ENCODE data around the gene CFAP161. TPM values are rescaled to one million over a fixed set of nuclear protein-coding genes. Genes with fewer than 3 reads are reported as not detected.

The CFAP161 gene
- total RNA-seq, 1 experiment from 2014 or later: not detected

- Mint-ChIP-seq H3K36me3 (ENCODE audit: insufficient read depth, unreplicated experiment) (no peaks in the 10 kb centered on the region), H3K27me3 (ENCODE audit: insufficient read depth, unreplicated experiment) (no peaks in the 10 kb centered on the region), H3K9me3 (ENCODE audit: unreplicated experiment) (no peaks in the 10 kb centered on the region), H3K4me3 (ENCODE audit: unreplicated experiment) (no peak overlapping the region), H3K4me1 (ENCODE audit: insufficient read depth, unreplicated experiment) (peaks cover 38% of the 10 kb centered on the region), H3K27ac (ENCODE audit: low read depth, unreplicated experiment) (no peak overlapping the region)
- BruUV-seq (replicated peaks): no TSS peak
- DNase-seq (ENCODE audit: unreplicated experiment): no peak
- intact Hi-C loops (cut with micrococcal nuclease): no loop called here
- ChIA-PET POLR2A (interaction anchor here (1.1 kb wide), 1 partner anchor 86 kb away, joined by 4 read pairs; no protein-coding TSS in a partner anchor), CTCF (interaction anchor here (0.8 to 18.4 kb wide), 3 partner anchors 13 to 97 kb away, joined by 4 to 271 read pairs (median 10); no protein-coding TSS in a partner anchor)
- TF ChIP-seq CTCF (IDR thresholded peaks at IDR 0.05; ENCODE audit: unreplicated experiment): no peak
Observed at GRCh38 chr15:81168644-81169043, 34.6 kb downstream of the CFAP161 start.

GRCh38 chr15:81170511-81170910, 36.4 kb downstream of the CFAP161 start:
- H3K27me3 Mint-ChIP-seq (ENCODE audit: insufficient read depth, unreplicated experiment): no peaks in the 10 kb centered on the region
- no peak overlapping the region for H3K4me3 Mint-ChIP-seq (ENCODE audit: unreplicated experiment)
- TF ChIP-seq CTCF (IDR thresholded peaks at IDR 0.05; ENCODE audit: unreplicated experiment): no peak
- H3K9me3 Mint-ChIP-seq (ENCODE audit: unreplicated experiment): no peaks in the 10 kb centered on the region
- POLR2A ChIA-PET: interaction anchor here (0.9 to 1.2 kb wide), 2 partner anchors 14 to 168 kb away, joined by 3 read pairs; no protein-coding TSS in a partner anchor
- intact Hi-C loops (cut with micrococcal nuclease): no loop called here
- H3K4me1 Mint-ChIP-seq (ENCODE audit: insufficient read depth, unreplicated experiment): peaks cover 30% of the 10 kb centered on the region
- no peaks in the 10 kb centered on the region for H3K36me3 Mint-ChIP-seq (ENCODE audit: insufficient read depth, unreplicated experiment)
- no peak overlapping the region for H3K27ac Mint-ChIP-seq (ENCODE audit: low read depth, unreplicated experiment)
- no peak for DNase-seq (ENCODE audit: unreplicated experiment)
- CTCF ChIA-PET: interaction anchor here (0.6 to 1.4 kb wide), 6 partner anchors 10 to 105 kb away, joined by 3 to 6 read pairs (median 3); no protein-coding TSS in a partner anchor
- BruUV-seq (replicated peaks): no TSS peak

DNA sequence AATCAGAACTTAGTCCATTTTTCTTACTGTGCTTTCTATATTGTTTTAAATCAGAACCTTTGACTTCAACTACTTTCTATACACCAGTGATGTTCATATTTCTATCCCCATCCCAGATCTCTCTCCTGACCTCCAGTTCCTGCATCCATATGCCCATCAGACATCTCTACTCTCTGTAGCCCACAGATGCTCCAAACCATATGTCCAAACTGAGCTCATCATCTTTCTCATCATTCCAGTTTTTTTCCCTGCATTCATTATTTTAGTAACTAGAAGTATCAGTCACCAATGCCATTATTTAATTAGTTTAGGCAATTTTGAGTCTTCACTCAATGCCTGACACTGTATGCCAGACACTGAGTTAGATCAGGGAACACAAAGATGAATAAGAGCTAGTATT, 37.2 kb downstream of the CFAP161 start:
- no peak overlapping the region for H3K27ac Mint-ChIP-seq (ENCODE audit: low read depth, unreplicated experiment)
- H3K9me3 Mint-ChIP-seq (ENCODE audit: unreplicated experiment): no peaks in the 10 kb centered on the region
- CTCF ChIA-PET: interaction anchor here (0.8 to 1.2 kb wide), 2 partner anchors 11 to 104 kb away, joined by 3 read pairs; no protein-coding TSS in a partner anchor
- BruUV-seq (replicated peaks): no TSS peak
- DNase-seq (ENCODE audit: unreplicated experiment): no peak
- intact Hi-C loops (cut with micrococcal nuclease): no loop called here
- H3K36me3 Mint-ChIP-seq (ENCODE audit: insufficient read depth, unreplicated experiment): no peaks in the 10 kb centered on the region
- POLR2A ChIA-PET: no interaction called here
- no peaks in the 10 kb centered on the region for H3K27me3 Mint-ChIP-seq (ENCODE audit: insufficient read depth, unreplicated experiment)
- H3K4me1 Mint-ChIP-seq (ENCODE audit: insufficient read depth, unreplicated experiment): peaks cover 30% of the 10 kb centered on the region
- no peak overlapping the region for H3K4me3 Mint-ChIP-seq (ENCODE audit: unreplicated experiment)
- no peak for TF ChIP-seq CTCF (IDR thresholded peaks at IDR 0.05; ENCODE audit: unreplicated experiment)

DNA sequence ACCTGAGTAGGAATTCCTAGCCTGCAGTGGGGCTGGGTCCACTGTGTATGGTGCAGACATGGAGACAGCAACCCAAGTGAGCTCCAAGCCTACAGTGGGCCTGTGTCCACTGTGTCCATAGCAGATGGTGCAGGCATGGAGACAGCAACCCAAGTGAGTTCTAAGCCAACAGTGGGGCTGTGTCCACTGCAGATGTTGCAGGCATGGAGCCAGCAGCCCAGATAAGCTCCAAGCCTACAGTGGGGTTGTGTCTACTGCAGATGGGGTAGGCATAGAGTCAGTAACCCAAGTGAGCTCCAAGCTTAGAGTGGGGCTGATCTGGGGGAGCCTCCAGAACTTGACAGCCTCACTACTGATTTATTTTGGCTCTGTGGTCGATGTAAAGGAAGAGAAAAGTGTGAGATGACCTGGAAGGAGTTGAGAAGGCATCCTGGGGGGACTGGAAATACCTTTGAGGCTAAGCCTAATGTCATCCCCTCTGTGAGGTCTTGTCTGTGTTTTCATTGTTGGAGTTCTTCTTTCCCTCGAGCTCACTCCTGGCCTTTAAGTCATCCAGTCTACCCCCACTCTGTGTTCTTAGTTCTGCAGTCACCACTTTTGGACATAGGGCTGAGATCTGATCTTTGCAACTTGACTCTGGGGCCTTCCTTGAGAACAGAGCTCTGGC, 40.2 kb downstream of the CFAP161 start:
- TF ChIP-seq CTCF (IDR thresholded peaks at IDR 0.05; ENCODE audit: unreplicated experiment): no peak
- no peaks in the 10 kb centered on the region for H3K9me3 Mint-ChIP-seq (ENCODE audit: unreplicated experiment)
- H3K36me3 Mint-ChIP-seq (ENCODE audit: insufficient read depth, unreplicated experiment): no peaks in the 10 kb centered on the region
- H3K4me3 Mint-ChIP-seq (ENCODE audit: unreplicated experiment): no peak overlapping the region
- ChIA-PET POLR2A (no interaction called here), CTCF (interaction anchor here (1.7 to 2.7 kb wide), 3 partner anchors 14 to 92 kb away, joined by 6 to 12 read pairs (median 9); no protein-coding TSS in a partner anchor)
- no peak for DNase-seq (ENCODE audit: unreplicated experiment)
- H3K27me3 Mint-ChIP-seq (ENCODE audit: insufficient read depth, unreplicated experiment): no peaks in the 10 kb centered on the region
- no peak overlapping the region for H3K27ac Mint-ChIP-seq (ENCODE audit: low read depth, unreplicated experiment)
- intact Hi-C loops (cut with micrococcal nuclease): no loop called here
- H3K4me1 Mint-ChIP-seq (ENCODE audit: insufficient read depth, unreplicated experiment): peaks cover 15% of the 10 kb centered on the region
- BruUV-seq (replicated peaks): no TSS peak

All from MCF 10A (cell line).